NOMO-1 treated with DMSO at 0.1 percent for 48 hours (cell line): ENCODE measurements around the gene DPH6.
"Not testable (repeated sequence)": the region's sequence is repeated elsewhere in the genome, so short reads cannot be mapped to it uniquely, and the experiment has no call there.

Source experiments
- DNase-seq: peaks from one replicate; lab custom pipeline; 2025; ENCODE audit not compliant: unreplicated experiment; lab: John Stamatoyannopoulos, UW

Gene DPH6

GRCh38 chr15:35545824-35546510, at the start of gene DPH6:
Gene DPH6 (minus strand): TSS chr15:35546165. CDS start chr15:35546141, 24 bp downstream.
- peak; percentile 67 for DNase-seq

- peak; percentile 15 for DNase-seq
These were observed 49.7 kb upstream of the DPH6 start for GRCh38 chr15:35595656-35596055.

- DNase-seq, result not testable (repeated sequence)
These were observed 46.0 kb upstream of the DPH6 start for GRCh38 chr15:35591987-35592386.

GRCh38 chr15:35583863-35584528, 38.0 kb upstream of the DPH6 start:
- DNase-seq, result no peak

GRCh38 chr15:35580606-35581005, 34.6 kb upstream of the DPH6 start:
- DNase-seq, result no peak

- DNase-seq, result no peak
These were observed 21.4 kb upstream of the DPH6 start for GRCh38 chr15:35567392-35567791.

- no peak for DNase-seq
These were observed 21.0 kb upstream of the DPH6 start for GRCh38 chr15:35566991-35567390.

GRCh38 chr15:35565901-35566300, 19.9 kb upstream of the DPH6 start:
- DNase-seq, result no peak

GRCh38 chr15:35562641-35563040, 16.7 kb upstream of the DPH6 start:
- DNase-seq, result no peak

- no peak for DNase-seq
These were observed 15.3 kb upstream of the DPH6 start for GRCh38 chr15:35561308-35561707.

- no peak for DNase-seq
These were observed 14.9 kb upstream of the DPH6 start for GRCh38 chr15:35560870-35561269.

- DNase-seq, result no peak
These were observed 14.3 kb upstream of the DPH6 start for GRCh38 chr15:35560258-35560657.

- DNase-seq, result peak; percentile 21
These were observed 13.7 kb upstream of the DPH6 start for GRCh38 chr15:35559683-35560082.

- peak; percentile 50 for DNase-seq
These were observed 11.6 kb upstream of the DPH6 start for GRCh38 chr15:35557544-35557943.

GRCh38 chr15:35557012-35557411, 11.0 kb upstream of the DPH6 start:
- no peak for DNase-seq

- DNase-seq, result no peak
These were observed 9.3 kb upstream of the DPH6 start for GRCh38 chr15:35555244-35555643.

GRCh38 chr15:35550957-35551356, 5.0 kb upstream of the DPH6 start:
- no peak for DNase-seq

GRCh38 chr15:35549567-35549966, 3.6 kb upstream of the DPH6 start:
- DNase-seq, result no peak

- DNase-seq, result no peak
These were observed 2.5 kb upstream of the DPH6 start for GRCh38 chr15:35548435-35548834.

GRCh38 chr15:35547775-35548364, 1.9 kb upstream of the DPH6 start:
- DNase-seq, result no peak

GRCh38 chr15:35546511-35547381, 781 bp upstream of the DPH6 start:
- peak; percentile 57 for DNase-seq
